Stimulated activated CD4-positive, alpha-beta T cell treated with anti-CD3 and anti-CD28 coated beads, TNF-alpha, amount 100 ng/mL, for 4 hours (primary cell): ENCODE data around the gene FGFR2.

Source experiments
- DNase-seq, 3 experiments: peaks; one replicate each; pipeline ENCODE4 v3.0.0-alpha.2; 2020; ENCODE audit warnings: low read depth in 3 of 3

The FGFR2 gene

DNA sequence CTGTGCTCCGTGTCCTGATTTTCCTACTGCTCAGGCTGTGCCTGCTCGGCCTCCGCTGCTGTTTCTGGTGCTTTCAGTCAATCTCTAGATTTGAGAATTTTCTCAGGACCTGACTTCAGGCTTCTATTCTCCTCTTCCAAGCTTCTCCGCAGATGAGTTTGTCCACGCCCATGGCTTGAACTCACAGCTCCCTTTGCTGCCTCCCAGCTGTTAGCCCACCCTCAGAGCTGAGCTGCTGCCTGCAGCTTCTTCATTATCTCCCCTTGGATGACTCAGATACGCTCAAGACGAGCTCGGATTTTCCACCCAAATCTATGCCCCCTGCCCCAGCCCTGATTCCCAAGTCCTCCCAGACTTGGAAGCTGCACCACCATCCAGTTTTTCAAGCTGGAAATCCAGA, 104.7 kb downstream of the FGFR2 start:
- no peak for DNase-seq

DNA sequence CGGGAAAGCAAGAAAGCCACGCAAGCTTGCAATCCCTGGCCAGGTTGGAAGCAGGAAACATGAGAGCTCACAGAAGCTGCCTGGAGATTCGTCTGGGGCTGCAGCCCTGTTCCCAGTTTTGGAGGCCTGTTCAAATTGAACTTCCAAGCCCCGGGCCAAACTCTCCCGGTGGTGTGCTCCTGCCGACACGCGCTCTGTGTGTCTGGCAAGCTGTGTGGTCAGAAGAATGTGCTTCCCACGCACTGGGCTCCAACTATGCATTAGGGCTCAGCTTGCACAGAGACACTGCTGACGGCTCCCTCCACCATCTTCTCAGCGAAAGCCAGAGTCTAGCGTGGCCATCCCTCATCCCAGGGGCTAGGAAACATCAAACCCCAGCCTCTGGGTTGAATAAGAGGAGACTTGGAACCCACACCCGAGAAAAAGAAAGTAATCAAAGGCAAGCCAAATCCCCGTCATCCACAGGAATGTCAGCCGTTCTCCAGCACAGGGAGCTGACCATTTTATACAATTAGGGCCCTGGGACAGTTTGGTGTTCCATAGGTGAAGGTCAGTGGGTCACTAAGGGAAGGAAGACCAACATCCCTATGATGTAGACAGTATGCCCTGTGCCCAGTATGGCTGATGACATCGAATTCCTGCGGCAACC, 107.2 kb downstream of the FGFR2 start:
- no peak for DNase-seq

DNA sequence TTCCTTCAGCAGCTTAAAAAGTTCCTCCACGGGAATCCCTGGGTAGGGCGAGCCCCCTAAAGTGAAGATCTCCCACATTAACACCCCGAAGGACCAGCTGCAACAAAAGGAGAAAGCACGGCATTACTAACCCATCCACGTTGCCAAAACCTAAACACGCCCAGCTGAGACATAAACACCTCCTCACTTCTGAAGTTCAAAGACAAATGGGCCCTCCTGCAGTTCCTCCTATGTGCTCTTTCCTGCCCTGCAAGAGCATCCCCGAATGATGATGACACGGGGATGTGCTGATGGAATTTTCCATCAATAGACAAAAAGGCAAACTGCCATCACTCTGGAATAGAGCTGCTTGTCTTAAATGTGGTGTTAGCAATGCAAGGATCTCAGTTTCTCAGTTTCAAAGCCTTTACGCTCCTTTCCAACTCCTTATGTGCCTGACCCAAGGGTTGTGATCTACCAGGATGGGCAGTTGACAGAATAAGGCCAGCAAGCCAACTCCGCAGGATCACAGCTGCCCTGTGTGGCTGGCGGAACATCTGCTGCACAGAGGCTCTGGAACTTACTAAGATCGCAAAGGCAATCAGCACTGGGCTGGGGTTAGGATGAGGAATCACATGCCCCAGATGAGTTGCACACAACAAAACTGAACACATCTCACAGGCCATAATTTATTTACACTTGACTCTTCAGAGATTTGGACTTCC, 112.7 kb downstream of the FGFR2 start:
- no peak for DNase-seq

- DNase-seq = no peak
Measured at GRCh38 chr10:121484816-121485215, 113.4 kb downstream of the FGFR2 start.

DNA sequence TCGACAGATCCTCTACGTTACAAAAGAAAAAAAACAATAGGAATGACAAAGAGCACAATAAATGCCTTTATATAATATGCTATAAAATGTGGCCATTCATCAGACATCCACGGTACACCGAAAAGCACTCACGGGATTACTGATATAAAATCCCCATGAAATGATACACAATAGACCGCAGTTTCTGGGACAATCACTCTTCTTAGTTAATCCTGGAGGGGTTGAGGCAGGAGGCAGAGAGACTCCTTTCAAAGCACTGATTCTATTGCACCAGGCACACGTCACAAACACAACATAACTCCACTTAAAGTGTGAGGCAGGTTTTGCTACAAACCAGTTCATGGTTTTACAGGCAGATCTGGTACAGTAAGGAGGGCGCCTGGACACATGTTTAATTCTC, 113.8 kb downstream of the FGFR2 start:
- DNase-seq = no peak

DNA sequence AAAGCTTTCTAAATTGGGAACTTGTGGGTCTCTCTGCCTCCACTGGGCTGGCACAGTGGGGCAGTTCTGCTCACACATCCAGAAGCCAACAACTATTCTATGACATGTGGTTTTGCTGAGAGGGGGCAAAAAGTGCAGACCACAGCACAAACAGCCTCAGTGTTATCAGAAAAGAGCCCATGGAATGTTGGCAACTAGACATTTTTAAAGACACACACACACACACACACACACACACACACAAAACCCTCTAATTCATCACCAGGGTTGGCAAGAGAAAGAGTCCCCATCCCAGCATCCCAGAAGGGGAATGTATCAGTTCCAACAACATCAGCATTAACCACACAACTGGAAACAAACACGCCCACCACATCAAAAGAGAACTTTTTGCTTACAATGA, 117.1 kb downstream of the FGFR2 start:
- DNase-seq = no peak

GRCh38 chr10:121478556-121478955, 119.7 kb downstream of the FGFR2 start:
- no peak for DNase-seq

GRCh38 chr10:121469797-121470606, 128.2 kb downstream of the FGFR2 start:
- DNase-seq = no peak

- DNase-seq = no peak
Measured at GRCh38 chr10:121468726-121469125, 129.5 kb downstream of the FGFR2 start.

GRCh38 chr10:121466424-121466823, 131.8 kb downstream of the FGFR2 start:
- DNase-seq = no peak

DNA sequence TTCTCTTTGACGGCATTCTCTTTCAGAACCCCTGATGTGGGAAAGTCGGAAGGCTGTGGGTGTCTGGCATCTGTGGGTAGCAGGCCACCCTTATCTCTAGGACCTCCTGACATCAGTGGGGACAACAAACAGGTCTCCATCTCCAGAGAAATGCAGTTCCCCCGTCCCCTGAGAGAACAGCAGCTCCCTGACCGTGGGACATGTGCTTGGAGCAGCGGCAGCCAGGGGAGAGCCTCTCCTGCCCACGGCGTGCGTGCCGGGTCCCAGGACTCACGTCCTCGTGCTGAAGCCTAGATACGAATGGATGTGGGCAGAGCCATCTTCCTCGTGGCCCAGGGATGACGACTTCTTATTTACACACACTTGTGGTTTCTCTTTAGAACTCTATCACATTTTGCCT, 133.0 kb downstream of the FGFR2 start:
- no peak for DNase-seq

GRCh38 chr10:121464517-121464916, 133.7 kb downstream of the FGFR2 start:
- no peak for DNase-seq

DNA sequence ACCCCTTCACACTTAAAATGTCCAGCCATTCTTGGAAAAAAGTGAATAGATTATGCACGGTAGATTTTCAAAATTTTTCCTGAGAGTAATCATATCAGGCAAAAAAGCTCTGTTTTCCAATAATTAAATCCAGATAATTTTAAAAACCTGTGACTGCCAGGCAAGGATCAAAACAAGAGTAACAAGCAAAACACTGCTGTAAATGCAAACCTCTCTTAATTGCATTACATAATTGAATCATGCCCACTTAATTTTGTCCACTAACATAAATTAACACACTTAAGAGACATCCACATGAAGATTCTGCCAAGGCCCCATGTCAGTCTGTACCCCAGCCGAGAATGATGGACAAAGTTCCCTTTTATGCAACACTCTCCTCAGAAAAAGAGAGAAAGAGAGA, 135.3 kb downstream of the FGFR2 start:
- DNase-seq = no peak

DNA sequence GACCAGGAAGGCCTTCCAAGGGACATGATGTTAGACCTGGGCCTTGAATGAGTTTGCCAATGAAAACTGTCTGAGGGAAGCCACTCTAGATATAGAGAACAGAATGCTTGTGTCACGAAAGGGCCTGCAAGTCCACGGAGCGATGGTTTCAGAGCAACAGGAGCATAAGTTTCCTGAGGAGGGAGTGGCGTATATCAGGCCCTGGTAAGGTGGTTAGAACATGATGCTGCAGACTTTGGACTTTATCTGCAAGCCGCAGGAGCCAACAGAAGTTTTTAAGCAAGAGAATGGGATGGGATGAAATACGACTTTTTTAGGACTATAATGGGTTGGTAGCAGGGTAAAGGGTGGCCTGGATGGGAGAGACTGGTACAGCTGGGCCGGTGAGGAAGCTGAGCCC, 136.0 kb downstream of the FGFR2 start:
- DNase-seq = no peak

DNA sequence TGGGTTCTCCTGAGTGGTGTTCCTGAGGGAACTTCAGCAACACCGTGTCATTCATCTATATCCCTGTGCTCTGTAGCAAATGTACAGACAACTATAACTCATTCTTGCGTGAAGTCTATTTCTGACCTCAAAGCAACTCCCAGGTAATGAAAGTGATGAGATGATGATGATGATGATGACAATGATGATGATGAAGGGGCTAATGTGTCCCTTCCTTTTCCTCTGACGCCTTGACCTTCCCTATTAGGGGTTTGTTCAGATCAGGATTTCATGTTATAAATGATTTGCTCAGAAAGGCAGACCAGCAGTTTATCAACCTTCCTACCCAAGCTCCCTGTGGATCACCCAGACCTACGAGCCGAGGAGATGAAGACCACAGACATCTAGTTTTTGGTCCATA, 136.9 kb downstream of the FGFR2 start:
- DNase-seq = no peak

- DNase-seq = no peak
Measured at GRCh38 chr10:121460733-121461132, 137.5 kb downstream of the FGFR2 start.

DNA sequence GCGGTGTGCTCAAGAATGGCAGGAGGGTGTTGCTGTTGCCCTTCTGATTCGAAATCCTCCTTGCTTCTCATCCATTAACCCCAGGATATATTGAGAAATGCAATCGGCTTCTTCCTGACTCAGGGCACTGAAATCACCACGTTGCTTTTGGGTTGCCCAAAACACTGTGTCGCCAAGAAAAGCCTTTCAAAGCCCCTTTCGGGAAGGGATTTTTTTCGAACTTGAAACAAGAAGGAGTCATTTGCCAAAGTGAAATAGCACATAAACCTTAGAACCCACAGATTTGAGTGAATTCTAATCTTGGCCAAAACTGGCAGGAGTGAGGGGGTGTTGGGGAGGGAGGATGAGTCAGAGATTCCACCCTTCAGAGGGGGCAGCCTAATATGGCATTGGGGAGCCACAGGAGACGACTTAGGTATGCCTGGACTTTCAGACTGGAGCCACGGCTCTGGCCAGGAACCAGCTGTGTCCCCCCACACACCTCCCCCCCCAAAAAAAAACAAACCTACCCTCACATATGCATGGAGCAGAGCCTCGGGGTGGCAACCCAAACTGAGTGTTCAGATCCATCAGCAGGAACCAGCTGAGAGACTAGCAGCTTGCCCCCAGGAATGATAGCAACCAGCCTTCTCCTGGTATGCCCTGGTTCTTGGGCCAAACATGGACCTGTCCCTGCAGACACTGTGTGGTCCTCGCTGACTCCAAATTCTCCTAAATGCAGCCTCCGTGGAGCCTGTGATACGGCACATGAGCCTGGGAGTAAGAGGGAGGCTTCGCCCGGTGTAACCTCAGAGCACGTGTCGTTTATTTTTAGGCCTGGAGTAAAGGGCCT, 138.4 kb downstream of the FGFR2 start:
- DNase-seq = no peak

GRCh38 chr10:121459279-121459621, 139.0 kb downstream of the FGFR2 start:
- no peak for DNase-seq

DNA sequence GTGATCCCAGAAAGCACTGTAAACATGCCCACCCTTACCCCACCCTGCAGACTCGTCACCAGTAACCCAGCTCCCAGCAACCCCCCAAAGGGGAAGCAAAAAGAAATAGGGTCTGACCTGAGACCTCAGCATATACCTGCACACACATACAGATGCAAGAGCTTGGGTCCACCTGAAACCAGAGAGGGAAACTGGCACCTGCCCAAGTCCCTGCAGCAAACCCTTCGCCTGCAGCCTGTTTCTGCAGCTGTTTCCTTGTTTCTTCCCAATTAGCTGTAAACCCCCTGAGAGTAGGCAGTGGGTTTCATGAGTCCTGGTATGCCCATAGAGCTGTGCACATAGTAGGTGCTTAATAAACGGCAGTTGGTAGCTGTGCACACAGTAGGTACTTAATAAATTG, 140.5 kb downstream of the FGFR2 start:
- DNase-seq = no peak

GRCh38 chr10:121455377-121455776, 142.9 kb downstream of the FGFR2 start:
- DNase-seq = no peak

GRCh38 chr10:121454781-121455180, 143.5 kb downstream of the FGFR2 start:
- DNase-seq = no peak

DNA sequence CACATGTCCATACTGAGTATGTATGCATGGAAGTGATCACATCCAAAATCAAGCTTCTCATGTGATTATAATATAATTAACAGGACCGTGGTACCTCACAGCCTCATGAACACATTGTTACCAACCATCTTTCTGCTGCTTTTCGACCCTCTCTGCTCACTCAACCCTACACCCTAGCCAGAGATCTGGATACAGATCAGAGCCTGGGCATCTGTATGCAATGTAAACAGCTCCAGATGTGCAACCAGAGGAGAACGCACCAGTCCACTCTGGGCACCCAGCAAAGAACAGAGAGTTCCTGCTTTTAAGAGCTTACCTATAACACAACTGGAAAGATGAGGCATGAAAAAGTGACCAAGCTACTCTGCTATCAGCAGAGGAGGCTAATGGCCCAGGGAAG, 145.1 kb downstream of the FGFR2 start:
- no peak for DNase-seq
